ENCODE measurements around the gene SEC14L5. TPM values are rescaled to one million over a fixed set of nuclear protein-coding genes. Genes with fewer than 3 reads are reported as not detected.
A peak's percentile ranks its signal among the peaks of the same experiment; 100 is the strongest.

The SEC14L5 gene
- total and polyA plus RNA-seq, 8 donors, result 0.17 to 0.76 (median 0.39) TPM

- H3K9me3 ChIP-seq, result no peaks in the 10 kb centered on the region
- intact Hi-C loops (cut with DNase I), result no loop called here
- H3K27ac ChIP-seq, result peak overlapping the region in 1 of 2 donors; percentile 81
- DNase-seq, result peak in 3 of 4 donors; percentile 64 to 88 (median 67)
- no peaks in the 10 kb centered on the region for H3K27me3 ChIP-seq
- H3K4me3 ChIP-seq, result peak overlapping the region in 1 of 2 donors; percentile 33
- TF ChIP-seq CTCF (IDR thresholded peaks at IDR 0.05), result no peak
- H3K36me3 ChIP-seq, result no peaks in the 10 kb centered on the region
- ATAC-seq, result peak; percentile 68
- peaks cover 0 to 6% of the 10 kb centered on the region in 2 donors for H3K4me1 ChIP-seq
These were observed 106.8 kb downstream of the SEC14L5 start for GRCh38 chr16:5064915-5065314.

GRCh38 chr16:5065326-5065725 is 107.2 kb downstream of the SEC14L5 start:
- Histone ChIP-seq H3K27me3 (no peaks in the 10 kb centered on the region), H3K4me3 (peak overlapping the region in 1 of 2 donors; percentile 33), H3K4me1 (peaks cover 0 to 6% of the 10 kb centered on the region in 2 donors), H3K27ac (peak overlapping the region; percentile 67 to 81), H3K9me3 (no peaks in the 10 kb centered on the region), H3K36me3 (no peaks in the 10 kb centered on the region)
- intact Hi-C loops (cut with DNase I), result no loop called here
- TF ChIP-seq CTCF (IDR thresholded peaks at IDR 0.05), result no peak
- peak; percentile 77 for ATAC-seq
- peak in 3 of 4 donors; percentile 35 to 64 (median 39) for DNase-seq

GRCh38 chr16:5065813-5066212 is 107.7 kb downstream of the SEC14L5 start, which contains the start of gene C16orf89:
TSS of gene C16orf89 (minus strand) at chr16:5065956. CDS start at chr16:5065908, 48 bp downstream.
- DNase-seq (peak; percentile 22 to 86 (median 72)), ATAC-seq (peak; percentile 90)
- no peak for TF ChIP-seq CTCF (IDR thresholded peaks at IDR 0.05)
- no peaks in the 10 kb centered on the region for H3K27me3 ChIP-seq
- intact Hi-C loops (cut with DNase I), result no loop called here
- H3K36me3 ChIP-seq, result no peaks in the 10 kb centered on the region
- H3K27ac ChIP-seq, result peak within 1 kb of the TSS; percentile 67 to 81
- H3K9me3 ChIP-seq, result no peaks in the 10 kb centered on the region
- H3K4me3 ChIP-seq, result peak within 1 kb of the TSS in 1 of 2 donors; percentile 33
- peaks cover 0 to 6% of the 10 kb centered on the region in 2 donors for H3K4me1 ChIP-seq

- Histone ChIP-seq H3K4me1 (peaks cover 3 to 10% of the 10 kb centered on the region in 2 donors), H3K27me3 (no peaks in the 10 kb centered on the region), H3K9me3 (no peaks in the 10 kb centered on the region), H3K27ac (no peak overlapping the region), H3K36me3 (no peaks in the 10 kb centered on the region), H3K4me3 (no peak overlapping the region)
- DNase-seq, result peak in 1 of 4 donors; percentile 23
- TF ChIP-seq CTCF (IDR thresholded peaks at IDR 0.05), result no peak
- ATAC-seq, result no peak
- intact Hi-C loops (cut with DNase I), result no loop called here
These were observed 108.4 kb downstream of the SEC14L5 start for GRCh38 chr16:5066511-5066910.

Other genes with a start within 250 kb of the SEC14L5 start
- gene ANKS3, start 224.1 kb upstream of the SEC14L5 start, total RNA-seq, result 10 to 100 TPM; 16.1 to 18.9 TPM
- gene ANKS3, start 224.1 kb upstream of the SEC14L5 start, polyA plus RNA-seq (ENCODE audit: insufficient read length in 6 of 6), result 10 to 100 TPM; 23.5 to 32.8 (median 26.9) TPM
- 1 to 10 TPM; 1.2 to 4.2 TPM for gene DNAAF8, start 223.8 kb upstream of the SEC14L5 start, total RNA-seq
- gene DNAAF8, start 223.8 kb upstream of the SEC14L5 start, polyA plus RNA-seq (ENCODE audit: insufficient read length in 6 of 6), result 1 to 10 TPM; 1.2 to 3.5 (median 2.9) TPM
- 10 to 100 TPM; 12.5 to 13.6 TPM for gene ZNF500, start 191.2 kb upstream of the SEC14L5 start, total RNA-seq
- gene ZNF500, start 191.2 kb upstream of the SEC14L5 start, polyA plus RNA-seq (ENCODE audit: insufficient read length in 6 of 6), result 10 to 100 TPM; 13.8 to 20.8 (median 16.8) TPM
- not detected for gene SEPTIN12, start 170.0 kb upstream of the SEC14L5 start, total RNA-seq
- 10 to 100 TPM in 1 of 6 donors, under 1 TPM in 2, not detected in 3; 0.28 to 14.6 (median 0.65) TPM for gene SEPTIN12, start 170.0 kb upstream of the SEC14L5 start, polyA plus RNA-seq (ENCODE audit: insufficient read length in 6 of 6)
- 10 to 100 TPM; 28.6 to 40.5 TPM for gene SMIM22, start 163.0 kb upstream of the SEC14L5 start, total RNA-seq
- gene SMIM22, start 163.0 kb upstream of the SEC14L5 start, polyA plus RNA-seq (ENCODE audit: insufficient read length in 6 of 6), result 1 to 10 TPM; 3.4 to 5.6 (median 4.0) TPM
- 10 to 100 TPM; 19.3 to 27.3 TPM for gene ROGDI, start 155.7 kb upstream of the SEC14L5 start, total RNA-seq
- gene ROGDI, start 155.7 kb upstream of the SEC14L5 start, polyA plus RNA-seq (ENCODE audit: insufficient read length in 6 of 6), result 10 to 100 TPM; 15.7 to 46.4 (median 34.9) TPM
- 10 to 100 TPM; 88.9 to 95.5 TPM for gene GLYR1, start 111.0 kb upstream of the SEC14L5 start, total RNA-seq
- 100 to 1,000 TPM in 5 of 6 donors, 10 to 100 TPM in 1; 65.2 to 128 (median 116) TPM for gene GLYR1, start 111.0 kb upstream of the SEC14L5 start, polyA plus RNA-seq (ENCODE audit: insufficient read length in 6 of 6)
- 10 to 100 TPM; 31.3 to 38.6 TPM for gene UBN1, start 110.8 kb upstream of the SEC14L5 start, total RNA-seq
- gene UBN1, start 110.8 kb upstream of the SEC14L5 start, polyA plus RNA-seq (ENCODE audit: insufficient read length in 6 of 6), result 10 to 100 TPM; 31.5 to 41.1 (median 36.4) TPM
- 10 to 100 TPM; 69.8 to 77.1 TPM for gene PPL, start 21.2 kb upstream of the SEC14L5 start, total RNA-seq
- 10 to 100 TPM; 30.4 to 42.6 (median 35.0) TPM for gene PPL, start 21.2 kb upstream of the SEC14L5 start, polyA plus RNA-seq (ENCODE audit: insufficient read length in 6 of 6)
- 10 to 100 TPM in 1 of 2 donors, 1 to 10 TPM in 1; 9.6 to 21.0 TPM for gene NAGPA, start 75.6 kb downstream of the SEC14L5 start, total RNA-seq
- 10 to 100 TPM in 1 of 6 donors, 1 to 10 TPM in 5; 7.7 to 10.3 (median 8.8) TPM for gene NAGPA, start 75.6 kb downstream of the SEC14L5 start, polyA plus RNA-seq (ENCODE audit: insufficient read length in 6 of 6)
- 100 to 1,000 TPM in 1 of 2 donors, 10 to 100 TPM in 1; 67.0 to 209 TPM for gene C16orf89, start 107.6 kb downstream of the SEC14L5 start, total RNA-seq
- 100 to 1,000 TPM in 5 of 6 donors, 10 to 100 TPM in 1; 85.6 to 150 (median 139) TPM for gene C16orf89, start 107.6 kb downstream of the SEC14L5 start, polyA plus RNA-seq (ENCODE audit: insufficient read length in 6 of 6)
- 10 to 100 TPM; 28.5 to 39.0 TPM for gene ALG1, start 113.5 kb downstream of the SEC14L5 start, total RNA-seq
- 10 to 100 TPM; 20.2 to 23.0 (median 21.5) TPM for gene ALG1, start 113.5 kb downstream of the SEC14L5 start, polyA plus RNA-seq (ENCODE audit: insufficient read length in 6 of 6)
- gene EEF2KMT, start 139.5 kb downstream of the SEC14L5 start, total RNA-seq, result 10 to 100 TPM in 1 of 2 donors, 1 to 10 TPM in 1; 7.2 to 15.0 TPM
- 10 to 100 TPM in 5 of 6 donors, 1 to 10 TPM in 1; 9.4 to 16.5 (median 13.0) TPM for gene EEF2KMT, start 139.5 kb downstream of the SEC14L5 start, polyA plus RNA-seq (ENCODE audit: insufficient read length in 6 of 6)